ENCODE results near the gene SH3PXD2B. TPM values are rescaled to one million over a fixed set of nuclear protein-coding genes. Genes with fewer than 3 reads are reported as not detected.

SH3PXD2B gene
- total RNA-seq, 4 donors from 2014 or later, result 26.6 to 48.7 (median 38.9) TPM

- no peak for TF ChIP-seq CTCF (IDR thresholded peaks at IDR 0.05; ENCODE audit: low read depth)
Measured at GRCh38 chr5:172485511-172486202, 31.3 kb upstream of the SH3PXD2B start.

- no peak for TF ChIP-seq CTCF (IDR thresholded peaks at IDR 0.05; ENCODE audit: low read depth)
Measured at GRCh38 chr5:172484664-172485063, 30.3 kb upstream of the SH3PXD2B start.

DNA sequence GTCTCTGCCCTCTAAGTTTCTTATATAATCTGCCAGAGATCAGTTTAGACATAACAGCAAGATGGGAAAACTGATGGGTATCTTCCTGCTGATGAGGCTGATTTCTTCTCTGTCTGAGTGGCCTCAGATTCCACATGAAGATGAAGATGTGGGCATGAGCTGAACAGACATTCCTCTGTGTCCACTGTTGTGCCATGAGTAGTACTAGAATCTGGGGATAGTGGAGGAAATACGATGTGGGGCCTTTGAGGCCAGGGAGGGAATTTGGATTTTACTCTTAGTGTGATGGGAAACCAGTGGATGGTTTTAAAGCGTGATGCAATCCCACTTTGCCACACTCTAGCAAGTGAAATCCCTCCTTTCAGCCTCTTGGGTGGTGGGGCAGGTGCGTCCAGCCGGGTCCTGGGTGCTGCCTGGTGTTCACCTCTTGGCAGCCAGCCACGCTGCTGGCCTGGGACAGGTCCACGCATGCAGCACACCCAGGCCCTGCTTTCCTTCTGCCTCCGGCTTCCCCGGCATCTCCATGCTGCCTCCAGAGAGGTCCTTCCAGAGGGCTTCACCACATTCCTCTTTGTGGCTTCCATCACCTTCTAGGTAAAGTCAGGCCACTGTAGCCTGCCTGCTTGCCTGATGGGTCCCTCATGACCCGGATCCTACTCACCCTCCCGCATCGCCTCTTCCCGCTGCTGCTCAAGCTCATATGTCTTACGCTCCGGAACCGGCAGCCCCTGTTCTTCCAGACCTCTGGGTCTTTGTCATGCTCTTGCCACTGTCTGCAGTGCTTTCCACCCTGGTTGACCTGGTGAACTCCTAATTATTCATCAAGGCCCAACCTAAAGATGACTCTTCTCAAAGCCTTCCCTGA, 28.1 kb upstream of the SH3PXD2B start:
- no peak for TF ChIP-seq CTCF (IDR thresholded peaks at IDR 0.05; ENCODE audit: low read depth)

DNA sequence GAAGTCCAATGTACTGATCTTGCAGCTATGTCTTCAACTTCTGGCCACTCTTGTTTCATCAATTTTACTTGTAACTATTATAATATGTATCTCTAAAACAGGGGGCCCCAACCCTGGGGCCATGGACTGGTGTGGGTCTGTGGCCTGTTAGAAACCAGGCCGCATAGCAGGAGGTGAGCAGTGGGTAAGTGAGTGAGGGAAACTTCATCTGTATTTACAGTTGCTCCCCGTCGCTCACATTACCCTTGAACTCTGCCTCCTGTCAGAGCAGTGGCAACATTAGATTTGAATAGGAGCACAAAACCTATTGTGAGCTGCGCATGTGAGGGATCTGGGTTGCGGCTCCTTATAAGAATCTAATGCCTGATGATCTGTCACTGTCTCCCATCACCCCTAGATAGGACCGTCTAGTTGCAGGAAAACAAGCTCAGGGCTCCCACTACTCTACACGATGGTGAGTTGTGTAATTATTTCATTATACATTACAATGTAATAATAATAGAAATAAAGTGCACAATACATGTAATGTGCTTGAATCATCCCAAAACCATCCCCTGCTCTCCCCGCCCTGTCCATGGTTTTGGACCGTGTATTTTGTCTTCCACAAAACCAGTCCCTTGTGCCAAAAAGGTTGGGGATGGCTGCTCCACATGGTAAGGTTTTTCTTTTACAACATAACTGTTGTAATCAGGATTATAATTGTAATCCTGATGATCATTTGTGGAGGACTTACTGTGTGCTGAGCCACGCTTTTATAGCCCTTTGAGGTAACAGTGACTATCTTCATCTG, 26.9 kb upstream of the SH3PXD2B start:
- no peak for TF ChIP-seq CTCF (IDR thresholded peaks at IDR 0.05; ENCODE audit: low read depth)

- TF ChIP-seq CTCF (IDR thresholded peaks at IDR 0.05; ENCODE audit: low read depth), result no peak
Measured at GRCh38 chr5:172479784-172480115, 25.4 kb upstream of the SH3PXD2B start.

DNA sequence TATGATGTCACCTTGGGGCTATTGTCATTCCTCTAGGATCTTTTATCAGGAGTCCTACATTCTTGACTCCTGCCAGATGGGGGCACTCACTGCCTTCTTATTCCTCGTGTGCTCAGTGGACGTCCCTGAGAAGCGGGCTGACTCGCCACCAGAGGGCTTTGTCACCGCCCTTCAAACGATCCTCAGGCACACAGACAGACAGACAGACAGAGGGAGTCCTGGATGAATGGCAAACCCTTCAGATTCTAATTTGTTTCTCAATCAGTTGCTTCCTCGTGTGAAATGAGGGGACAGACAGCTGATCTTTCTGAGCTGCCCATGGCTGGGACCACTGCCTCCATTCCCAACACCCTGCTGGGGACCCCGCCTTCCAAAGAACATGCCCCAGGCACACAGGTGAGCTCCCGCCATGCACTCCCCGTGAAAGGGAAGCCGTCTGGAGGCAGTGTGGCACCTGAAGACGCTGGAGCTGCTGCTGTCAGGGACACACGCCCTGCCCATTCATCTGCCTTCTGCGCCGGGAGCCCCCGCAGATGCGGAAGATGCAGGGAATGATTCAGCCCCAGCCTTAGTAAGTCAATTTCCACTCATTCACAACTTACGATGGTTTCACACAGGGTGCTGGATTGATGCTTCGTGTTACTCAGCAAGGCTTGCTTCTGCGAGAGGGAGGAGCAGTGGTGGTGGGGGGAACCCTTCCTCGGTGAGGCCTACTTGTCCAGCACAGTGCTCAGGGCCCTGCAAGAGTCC, 24.9 kb upstream of the SH3PXD2B start:
- TF ChIP-seq CTCF (IDR thresholded peaks at IDR 0.05; ENCODE audit: low read depth), result no peak
